ENCODE results near the gene UGP2.
A peak's percentile ranks its signal among the peaks of the same experiment; 100 is the strongest.

The UGP2 gene

DNA sequence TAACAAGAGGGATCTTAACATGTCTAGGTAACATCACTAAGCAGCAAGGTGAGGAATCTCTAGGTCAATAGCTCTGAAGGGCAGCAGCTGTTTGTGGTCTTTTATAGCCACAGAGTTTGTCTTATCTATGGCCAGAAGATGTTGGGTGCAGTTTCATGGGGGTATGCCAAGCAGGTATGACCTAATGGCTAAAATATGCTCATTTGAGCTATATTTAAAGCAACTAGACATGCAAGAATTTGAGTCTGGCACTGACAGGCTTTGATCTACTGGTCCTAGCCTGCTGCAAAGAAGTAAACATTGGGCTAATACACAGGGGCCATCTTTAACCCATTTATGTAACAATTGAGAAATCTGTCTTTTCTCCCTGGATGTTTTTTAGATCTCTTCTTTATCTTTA, 13.9 kb upstream of the UGP2 start:
- TF ChIP-seq MYC (IDR thresholded peaks at IDR 0.05; ENCODE audit: low read depth, low read length) = no peak
- TF ChIP-seq POLR2A (IDR thresholded peaks at IDR 0.05; ENCODE audit: extremely low read depth, insufficient read length) = no peak
- TF ChIP-seq, protein P1, sequence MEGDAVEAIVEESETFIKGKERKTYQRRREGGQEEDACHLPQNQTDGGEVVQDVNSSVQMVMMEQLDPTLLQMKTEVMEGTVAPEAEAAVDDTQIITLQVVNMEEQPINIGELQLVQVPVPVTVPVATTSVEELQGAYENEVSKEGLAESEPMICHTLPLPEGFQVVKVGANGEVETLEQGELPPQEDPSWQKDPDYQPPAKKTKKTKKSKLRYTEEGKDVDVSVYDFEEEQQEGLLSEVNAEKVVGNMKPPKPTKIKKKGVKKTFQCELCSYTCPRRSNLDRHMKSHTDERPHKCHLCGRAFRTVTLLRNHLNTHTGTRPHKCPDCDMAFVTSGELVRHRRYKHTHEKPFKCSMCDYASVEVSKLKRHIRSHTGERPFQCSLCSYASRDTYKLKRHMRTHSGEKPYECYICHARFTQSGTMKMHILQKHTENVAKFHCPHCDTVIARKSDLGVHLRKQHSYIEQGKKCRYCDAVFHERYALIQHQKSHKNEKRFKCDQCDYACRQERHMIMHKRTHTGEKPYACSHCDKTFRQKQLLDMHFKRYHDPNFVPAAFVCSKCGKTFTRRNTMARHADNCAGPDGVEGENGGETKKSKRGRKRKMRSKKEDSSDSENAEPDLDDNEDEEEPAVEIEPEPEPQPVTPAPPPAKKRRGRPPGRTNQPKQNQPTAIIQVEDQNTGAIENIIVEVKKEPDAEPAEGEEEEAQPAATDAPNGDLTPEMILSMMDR (IDR thresholded peaks at IDR 0.05; ENCODE audit: low read depth, low read length) = no peak
- TF ChIP-seq, protein P2, sequence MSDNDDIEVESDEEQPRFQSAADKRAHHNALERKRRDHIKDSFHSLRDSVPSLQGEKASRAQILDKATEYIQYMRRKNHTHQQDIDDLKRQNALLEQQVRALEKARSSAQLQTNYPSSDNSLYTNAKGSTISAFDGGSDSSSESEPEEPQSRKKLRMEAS (IDR thresholded peaks at IDR 0.05; ENCODE audit: low read depth, low read length) = no peak
- H3K4me3 ChIP-seq (ENCODE audit: low read depth, low read length) = no peak overlapping the region
- DNase-seq (ENCODE audit: low read depth) = no peak

DNA sequence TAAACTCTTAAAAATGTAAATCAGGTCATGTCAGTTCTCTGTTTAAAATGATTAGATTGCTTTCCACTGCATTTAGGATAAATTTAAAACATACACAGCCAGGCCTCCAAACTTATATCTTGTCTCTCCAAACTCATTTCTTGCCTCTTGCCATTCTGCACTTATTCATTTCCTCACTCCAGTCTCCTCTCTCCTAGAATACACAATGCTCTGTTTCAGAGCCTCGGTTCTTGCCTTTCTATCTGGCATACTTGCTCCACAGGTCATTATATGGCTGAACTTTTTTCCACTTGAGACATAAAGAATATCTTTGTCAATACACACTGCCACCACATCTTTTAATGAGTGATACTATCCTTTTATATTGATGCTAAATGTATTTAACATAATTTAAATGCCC, 10.5 kb upstream of the UGP2 start:
- TF ChIP-seq POLR2A (IDR thresholded peaks at IDR 0.05; ENCODE audit: extremely low read depth, insufficient read length) = no peak
- TF ChIP-seq, protein P1 (IDR thresholded peaks at IDR 0.05; ENCODE audit: low read depth, low read length) = no peak
- no peak for TF ChIP-seq MYC (IDR thresholded peaks at IDR 0.05; ENCODE audit: low read depth, low read length)
- TF ChIP-seq, protein P2 (IDR thresholded peaks at IDR 0.05; ENCODE audit: low read depth, low read length) = no peak
- no peak for DNase-seq (ENCODE audit: low read depth)
- H3K4me3 ChIP-seq (ENCODE audit: low read depth, low read length) = no peak overlapping the region

DNA sequence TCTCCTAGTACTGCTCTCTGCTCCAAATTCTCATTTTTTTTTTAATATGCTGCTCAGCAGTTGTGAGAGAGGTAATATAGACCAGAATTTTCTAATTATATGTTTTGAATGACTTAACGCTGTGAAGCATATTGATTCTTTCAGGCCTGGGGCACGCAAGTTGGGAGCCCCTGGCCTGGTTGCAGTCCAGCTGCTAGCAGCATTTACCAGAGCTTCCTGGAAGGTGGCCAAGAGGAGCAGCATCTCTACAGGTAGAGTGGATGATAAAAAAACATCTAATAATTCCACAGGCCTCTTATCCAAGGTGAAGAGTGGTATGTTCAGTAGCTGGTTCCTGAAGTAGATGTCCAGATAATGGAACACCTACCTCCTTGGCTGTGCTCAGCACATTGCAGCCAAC, 7.3 kb upstream of the UGP2 start:
- no peak for DNase-seq (ENCODE audit: low read depth)
- TF ChIP-seq, protein P2 (IDR thresholded peaks at IDR 0.05; ENCODE audit: low read depth, low read length) = no peak
- TF ChIP-seq, protein P1 (IDR thresholded peaks at IDR 0.05; ENCODE audit: low read depth, low read length) = no peak
- TF ChIP-seq POLR2A (IDR thresholded peaks at IDR 0.05; ENCODE audit: extremely low read depth, insufficient read length) (no peak), MYC (IDR thresholded peaks at IDR 0.05; ENCODE audit: low read depth, low read length) (no peak)
- no peak overlapping the region for H3K4me3 ChIP-seq (ENCODE audit: low read depth, low read length)

DNA sequence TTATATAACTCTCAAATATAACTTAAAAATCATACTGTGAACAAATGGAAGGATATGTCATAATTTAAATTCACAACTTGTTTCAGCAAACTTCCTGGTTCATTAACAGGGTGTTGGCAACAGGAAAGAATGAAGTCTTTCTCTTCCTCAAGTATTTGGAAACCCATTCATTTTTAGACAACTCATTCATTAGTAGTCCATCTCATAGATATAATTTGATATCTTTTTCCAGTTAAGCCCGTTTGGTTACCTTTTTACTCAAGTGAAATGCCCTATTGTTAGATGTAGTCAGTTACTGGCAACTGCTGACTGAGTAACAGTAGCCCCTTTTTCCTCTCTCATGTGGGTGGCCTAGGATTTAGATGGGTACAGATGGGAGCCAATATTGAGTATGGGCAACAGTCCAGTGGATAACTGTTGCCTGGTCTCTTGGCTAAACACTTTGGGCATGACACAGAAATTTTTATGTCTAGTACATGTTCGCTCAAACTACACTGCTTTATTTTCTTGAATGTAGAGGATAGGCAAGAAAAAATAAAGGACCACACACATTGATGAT, 4.6 kb upstream of the UGP2 start:
- no peak overlapping the region for H3K4me3 ChIP-seq (ENCODE audit: low read depth, low read length)
- no peak for DNase-seq (ENCODE audit: low read depth)
- TF ChIP-seq, protein P2 (IDR thresholded peaks at IDR 0.05; ENCODE audit: low read depth, low read length) = no peak
- TF ChIP-seq MYC (IDR thresholded peaks at IDR 0.05; ENCODE audit: low read depth, low read length) (no peak), POLR2A (IDR thresholded peaks at IDR 0.05; ENCODE audit: extremely low read depth, insufficient read length) (no peak)
- TF ChIP-seq, protein P1 (IDR thresholded peaks at IDR 0.05; ENCODE audit: low read depth, low read length) = no peak

DNA sequence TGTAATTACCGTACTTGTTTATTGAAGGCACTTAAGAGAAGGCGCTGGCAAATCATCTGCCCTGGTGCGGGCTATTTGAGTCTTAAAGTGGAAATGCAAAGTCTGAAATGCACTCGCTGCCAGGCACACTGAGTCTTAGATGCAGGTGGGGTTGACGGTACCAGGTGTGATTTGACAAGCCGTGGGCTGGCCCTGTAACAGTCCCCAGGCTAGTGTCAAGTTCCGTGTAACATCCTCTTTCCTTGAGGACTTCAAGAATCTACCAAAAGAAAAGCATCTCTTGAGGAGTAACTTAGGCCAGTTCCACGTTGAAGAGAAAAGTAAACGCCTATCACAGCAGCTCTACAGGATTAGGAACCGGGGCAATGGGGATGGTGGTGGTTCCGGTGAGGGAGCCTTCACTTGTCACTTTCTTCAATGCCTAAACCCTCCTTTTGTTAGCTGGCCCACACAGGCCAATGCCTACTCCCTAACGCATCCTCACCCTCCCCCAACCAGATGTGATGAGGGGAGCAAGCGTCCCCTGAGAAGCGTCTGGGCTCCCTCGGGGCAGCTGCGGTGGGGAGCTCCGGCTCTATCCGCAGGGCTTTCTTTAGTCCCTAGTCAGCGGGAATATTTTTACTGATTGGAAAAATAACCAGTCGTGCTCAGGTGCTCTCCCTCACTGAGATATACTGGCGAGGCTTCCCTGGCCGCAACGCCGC, 1.5 kb upstream of the UGP2 start:
- DNase-seq (ENCODE audit: low read depth) = peak; percentile 86
- peak overlapping the region; percentile 96 for H3K4me3 ChIP-seq (ENCODE audit: low read depth, low read length)
- TF ChIP-seq POLR2A (IDR thresholded peaks at IDR 0.05; ENCODE audit: extremely low read depth, insufficient read length) (no peak), MYC (IDR thresholded peaks at IDR 0.05; ENCODE audit: low read depth, low read length) (no peak)
- TF ChIP-seq, protein P1 (IDR thresholded peaks at IDR 0.05; ENCODE audit: low read depth, low read length) = no peak
- TF ChIP-seq, protein P2 (IDR thresholded peaks at IDR 0.05; ENCODE audit: low read depth, low read length) = no peak
